CD14-positive monocyte (primary cell): ENCODE results near the gene RAB24. TPM values are rescaled to one million over a fixed set of nuclear protein-coding genes. Genes with fewer than 3 reads are reported as not detected.

Experiments used
- DNase-seq, 3 donors: peaks; one replicate each; pipeline ENCODE4 v3.0.0-alpha.2; 2011 to 2022
- H2AFZ ChIP-seq: 2 replicates; pipeline ENCODE4 v1.6.0; 2012; ENCODE audit warnings: mild to moderate bottlenecking, low read depth, low read length, inconsistent platforms; ENCODE audit not compliant: insufficient read depth, poor library complexity, severe bottlenecking
- H3K27ac ChIP-seq, 2 donors: 1 replicate in 1 of 2; 2 replicates in 1 of 2; pipeline ENCODE4 v1.5.1; 2012 to 2013; ENCODE audit warnings: low read length in 2 of 2, control low read depth in 1 of 2, inconsistent platforms in 1 of 2, low read depth in 1 of 2, mild to moderate bottlenecking in 1 of 2
- H3K27me3 ChIP-seq, 2 donors: one replicate each; pipeline versions ENCODE4 v1.6.0 to v1.6.1; 2011 to 2013; ENCODE audit warnings: low read length in 2 of 2; ENCODE audit not compliant: control insufficient read depth in 2 of 2, insufficient read depth in 2 of 2
- H3K36me3 ChIP-seq, 2 donors: replicated peaks in 1 of 2; 1 replicate in 1 of 2; 2 replicates in 1 of 2; pipeline versions ENCODE4 v1.5.1 to v1.6.1; 2012 to 2013; ENCODE audit warnings: low read length in 2 of 2, control low read depth in 1 of 2, inconsistent platforms in 1 of 2, mild to moderate bottlenecking in 1 of 2; ENCODE audit not compliant: insufficient read depth in 2 of 2, control insufficient read depth in 1 of 2
- H3K4me1 ChIP-seq, 2 donors: 1 replicate in 1 of 2; 2 replicates in 1 of 2; pipeline versions ENCODE4 v1.5.1 to v1.6.1; 2012 to 2013; ENCODE audit warnings: low read length in 2 of 2, control low read depth in 1 of 2, inconsistent platforms in 1 of 2, mild to moderate bottlenecking in 1 of 2, moderate library complexity in 1 of 2; ENCODE audit not compliant: insufficient read depth in 2 of 2, control insufficient read depth in 1 of 2
- H3K4me2 ChIP-seq: replicated peaks from 2 replicates; pipeline ENCODE3; 2012; ENCODE audit warnings: low read length, moderate library complexity, mild to moderate bottlenecking; ENCODE audit not compliant: poor library complexity, severe bottlenecking; ENCODE audit errors: extremely low read depth
- H3K4me3 ChIP-seq, 3 experiments: fragments of 200-600 bp in 1 of 3; sonication (generic) in 1 of 3; replicated peaks in 1 of 3; 1 replicate in 2 of 3; 2 replicates in 1 of 3; pipeline ENCODE4 v1.5.1; 2011 to 2013; ENCODE audit warnings: low read length in 3 of 3, mild to moderate bottlenecking in 3 of 3, control low read depth in 2 of 3, low read depth in 2 of 3, inconsistent platforms in 1 of 3, moderate library complexity in 1 of 3
- H3K79me2 ChIP-seq: 2 replicates; pipeline ENCODE4 v1.6.0; 2012; ENCODE audit warnings: mild to moderate bottlenecking, control low read depth, inconsistent platforms, low read length, moderate library complexity; ENCODE audit not compliant: insufficient read depth
- H3K9ac ChIP-seq: 2 replicates; pipeline ENCODE4 v1.6.0; 2017; ENCODE audit warnings: low read length, mild to moderate bottlenecking; ENCODE audit not compliant: insufficient read depth, poor library complexity, severe bottlenecking
- H3K9me3 ChIP-seq, 2 donors: replicated peaks in 1 of 2; 1 replicate in 1 of 2; 2 replicates in 1 of 2; pipeline versions ENCODE4 v1.5.1 to v1.6.1; 2012 to 2013; ENCODE audit warnings: low read length in 2 of 2, control low read depth in 1 of 2; ENCODE audit not compliant: control insufficient read depth in 1 of 2, insufficient read depth in 1 of 2
- H4K20me1 ChIP-seq: 2 replicates; pipeline ENCODE4 v1.6.0; 2012; ENCODE audit warnings: mild to moderate bottlenecking, low read length, control low read depth, moderate library complexity; ENCODE audit not compliant: insufficient read depth
- H3K27ac Mint-ChIP-seq, 7 donors: one replicate each; pipeline ENCODE4 v1.8.0; 2020; ENCODE audit warnings: mild to moderate bottlenecking in 7 of 7, mixed read lengths in 7 of 7, moderate library complexity in 6 of 7, inconsistent platforms in 2 of 7
- H3K27me3 Mint-ChIP-seq, 3 donors: one replicate each; pipeline ENCODE4 v1.8.0; 2021 to 2022; ENCODE audit warnings: low read depth in 3 of 3, mild to moderate bottlenecking in 3 of 3, mixed read lengths in 3 of 3, moderate library complexity in 3 of 3, inconsistent platforms in 1 of 3
- H3K36me3 Mint-ChIP-seq, 2 donors: one replicate each; pipeline ENCODE4 v1.8.0; 2020; ENCODE audit warnings: mixed read lengths in 2 of 2, inconsistent platforms in 1 of 2, mild to moderate bottlenecking in 1 of 2
- H3K4me1 Mint-ChIP-seq: one replicate; pipeline ENCODE4 v1.8.0; 2020; ENCODE audit warnings: mild to moderate bottlenecking, mixed read lengths
- H3K4me3 Mint-ChIP-seq, 2 donors: one replicate each; pipeline ENCODE4 v1.8.0; 2020; ENCODE audit warnings: mild to moderate bottlenecking in 2 of 2, mixed read lengths in 2 of 2, moderate library complexity in 1 of 2
- H3K9me3 Mint-ChIP-seq, 7 donors: one replicate each; pipeline ENCODE4 v1.8.0; 2020 to 2022; ENCODE audit warnings: mixed read lengths in 7 of 7, mild to moderate bottlenecking in 6 of 7, moderate library complexity in 6 of 7, inconsistent platforms in 2 of 7
- WGBS: methylation state at CpG from one replicate; pipeline ENCODE4 v1.1.5; 2013; ENCODE audit warnings: missing lambda C conversion rate; ENCODE audit not compliant: insufficient coverage; 5-methylcytosine and 5-hydroxymethylcytosine counted together
- intact Hi-C, 2 donors: fragments of 100-400 bp; cut with micrococcal nuclease; formaldehyde crosslinking; loops; one replicate each; pipeline versions ENCODE4 v1.15.0 to v1.15.1; 2023
- polyA plus RNA-seq, 3 donors: library from polyadenylated mRNA; depleted of rRNA in 1 of 3; unstranded in 2 of 3; stranded (reverse) in 1 of 3; fragments of 300-500 nt in 2 of 3; fragments of >200 nt in 1 of 3; fragmentation: Illumina TruSeq in 2 of 3; gene quantifications; 1 replicate in 2 of 3; 2 replicates in 1 of 3; pipeline ENCODE4 v1.2.3, GENCODE V29; 2012 to 2021
- TF ChIP-seq, protein P1 (sequence below): fragments of 200-600 bp; IDR thresholded peaks from one replicate; pipeline ENCODE4 v1.8.0; 2022; ENCODE audit warnings: antibody characterized with exemption, mild to moderate bottlenecking

RAB24 gene
- polyA plus RNA-seq, 3 donors, result 74.3 to 465 (median 94.4) TPM

DNA sequence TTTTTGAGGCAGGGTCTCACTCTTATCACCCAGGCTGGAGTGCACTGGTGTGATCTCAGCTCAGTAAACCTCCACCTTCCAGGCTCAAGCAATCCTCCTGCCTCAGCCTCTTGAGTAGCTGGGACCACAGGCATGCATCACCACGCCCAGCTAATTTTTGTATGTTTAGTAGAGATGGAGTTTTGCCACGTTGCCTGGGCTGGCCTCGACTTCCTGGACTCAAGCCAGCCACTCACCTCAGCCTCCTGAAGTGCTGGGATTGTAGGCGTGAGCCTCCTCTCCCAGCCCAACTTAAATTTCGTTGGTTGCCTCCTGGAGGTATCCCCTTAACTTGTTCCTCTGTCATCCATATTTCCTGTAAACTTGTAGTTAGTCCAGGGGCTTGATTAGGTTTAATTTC, 47.2 kb downstream of the RAB24 start:
- Histone ChIP-seq H3K4me3 (no peak overlapping the region), H3K4me2 (no peak overlapping the region), H3K9me3 (no peaks in the 10 kb centered on the region), H4K20me1 (peaks cover 48% of the 10 kb centered on the region), H3K36me3 (peaks cover 92 to 98% of the 10 kb centered on the region in 2 donors), H3K27ac (no peak overlapping the region), H3K9ac (no peak overlapping the region), H3K27me3 (no peaks in the 10 kb centered on the region), H3K4me1 (no peaks in the 10 kb centered on the region), H3K79me2 (no peaks in the 10 kb centered on the region), H2AFZ (no peak overlapping the region)
- Mint-ChIP-seq H3K27me3 (no peaks in the 10 kb centered on the region), H3K9me3 (no peaks in the 10 kb centered on the region), H3K4me3 (no peak overlapping the region), H3K36me3 (peaks cover 84 to 100% of the 10 kb centered on the region in 2 donors), H3K4me1 (no peaks in the 10 kb centered on the region), H3K27ac (peak overlapping the region in 1 of 7 donors; percentile 8)
- DNase-seq, result no peak
- intact Hi-C loops, result no loop called here
- TF ChIP-seq, protein P1, sequence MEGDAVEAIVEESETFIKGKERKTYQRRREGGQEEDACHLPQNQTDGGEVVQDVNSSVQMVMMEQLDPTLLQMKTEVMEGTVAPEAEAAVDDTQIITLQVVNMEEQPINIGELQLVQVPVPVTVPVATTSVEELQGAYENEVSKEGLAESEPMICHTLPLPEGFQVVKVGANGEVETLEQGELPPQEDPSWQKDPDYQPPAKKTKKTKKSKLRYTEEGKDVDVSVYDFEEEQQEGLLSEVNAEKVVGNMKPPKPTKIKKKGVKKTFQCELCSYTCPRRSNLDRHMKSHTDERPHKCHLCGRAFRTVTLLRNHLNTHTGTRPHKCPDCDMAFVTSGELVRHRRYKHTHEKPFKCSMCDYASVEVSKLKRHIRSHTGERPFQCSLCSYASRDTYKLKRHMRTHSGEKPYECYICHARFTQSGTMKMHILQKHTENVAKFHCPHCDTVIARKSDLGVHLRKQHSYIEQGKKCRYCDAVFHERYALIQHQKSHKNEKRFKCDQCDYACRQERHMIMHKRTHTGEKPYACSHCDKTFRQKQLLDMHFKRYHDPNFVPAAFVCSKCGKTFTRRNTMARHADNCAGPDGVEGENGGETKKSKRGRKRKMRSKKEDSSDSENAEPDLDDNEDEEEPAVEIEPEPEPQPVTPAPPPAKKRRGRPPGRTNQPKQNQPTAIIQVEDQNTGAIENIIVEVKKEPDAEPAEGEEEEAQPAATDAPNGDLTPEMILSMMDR, result no peak
- WGBS, result no CpG with 5 or more reads among the region's 5 CpGs

DNA sequence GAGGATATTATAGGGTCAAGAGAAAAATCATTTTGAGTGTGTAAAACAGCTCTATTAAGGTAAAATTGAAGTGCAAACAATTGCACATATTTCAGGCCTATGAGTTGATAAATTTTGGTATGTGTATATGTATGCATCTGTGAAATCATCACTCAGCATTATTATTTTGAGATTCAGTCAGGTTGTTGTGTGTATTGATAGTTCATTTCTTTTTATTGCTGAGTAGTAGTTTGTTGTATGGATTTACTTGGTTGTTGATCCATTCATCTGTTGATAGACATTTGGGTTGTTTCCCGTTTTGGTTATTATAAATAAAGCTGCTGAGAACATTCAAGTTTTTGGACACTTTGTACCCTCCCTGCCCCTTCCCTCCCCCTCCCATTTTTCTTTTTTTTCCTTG, 50.3 kb downstream of the RAB24 start:
- Mint-ChIP-seq H3K36me3 (peaks cover 73 to 94% of the 10 kb centered on the region in 2 donors), H3K9me3 (no peaks in the 10 kb centered on the region), H3K27me3 (no peaks in the 10 kb centered on the region), H3K27ac (peak overlapping the region in 1 of 7 donors; percentile 26), H3K4me3 (no peak overlapping the region), H3K4me1 (no peaks in the 10 kb centered on the region)
- Histone ChIP-seq H3K4me3 (no peak overlapping the region), H4K20me1 (peaks cover 57% of the 10 kb centered on the region), H3K9ac (no peak overlapping the region), H3K27me3 (no peaks in the 10 kb centered on the region), H3K36me3 (peaks cover 92 to 96% of the 10 kb centered on the region in 2 donors), H3K4me2 (no peak overlapping the region), H3K9me3 (no peaks in the 10 kb centered on the region), H3K4me1 (no peaks in the 10 kb centered on the region), H3K79me2 (no peaks in the 10 kb centered on the region), H2AFZ (no peak overlapping the region), H3K27ac (no peak overlapping the region)
- intact Hi-C loops, result no loop called here
- TF ChIP-seq, protein P1, result no peak
- no CpG with 5 or more reads among the region's 1 CpG for WGBS
- no peak for DNase-seq

Other genes starting within 250 kb of the RAB24 start
- gene FGFR4, start 216.8 kb downstream of the RAB24 start, polyA plus RNA-seq, result under 1 TPM in 1 of 3 donors, not detected in 2; 0.39 TPM
- gene NSD1, start 169.9 kb downstream of the RAB24 start, polyA plus RNA-seq, result 10 to 100 TPM; 12.6 to 31.9 (median 19.0) TPM
- gene PRELID1, start 80 bp upstream of the RAB24 start, polyA plus RNA-seq, result 100 to 1,000 TPM; 264 to 510 (median 490) TPM
- gene MXD3, start 8.2 kb upstream of the RAB24 start, polyA plus RNA-seq, result 10 to 100 TPM; 21.5 to 61.9 (median 25.5) TPM
- 100 to 1,000 TPM; 148 to 275 (median 259) TPM for gene LMAN2, start 47.9 kb upstream of the RAB24 start, polyA plus RNA-seq
- gene RGS14, start 54.2 kb upstream of the RAB24 start, polyA plus RNA-seq, result 100 to 1,000 TPM in 1 of 3 donors, 10 to 100 TPM in 2; 35.4 to 186 (median 43.5) TPM
- gene SLC34A1, start 80.7 kb upstream of the RAB24 start, polyA plus RNA-seq, result not detected
- gene PFN3, start 96.9 kb upstream of the RAB24 start, polyA plus RNA-seq, result not detected
- gene F12, start 105.8 kb upstream of the RAB24 start, polyA plus RNA-seq, result 1 to 10 TPM; 1.4 to 5.5 (median 1.5) TPM
- 100 to 1,000 TPM in 1 of 3 donors, 10 to 100 TPM in 2; 41.6 to 101 (median 63.4) TPM for gene GRK6, start 123.0 kb upstream of the RAB24 start, polyA plus RNA-seq
- gene PRR7, start 143.1 kb upstream of the RAB24 start, polyA plus RNA-seq, result 10 to 100 TPM in 1 of 3 donors, 1 to 10 TPM in 2; 1.8 to 17.4 (median 2.1) TPM
- gene DBN1, start 169.9 kb upstream of the RAB24 start, polyA plus RNA-seq, result 1 to 10 TPM in 1 of 3 donors, under 1 TPM in 2; 0.71 to 1.6 (median 0.73) TPM
- gene PDLIM7, start 193.9 kb upstream of the RAB24 start, polyA plus RNA-seq, result 100 to 1,000 TPM in 1 of 3 donors, 10 to 100 TPM in 2; 21.6 to 126 (median 27.2) TPM
- 100 to 1,000 TPM in 1 of 3 donors, 10 to 100 TPM in 2; 62.8 to 196 (median 98.3) TPM for gene DOK3, start 206.1 kb upstream of the RAB24 start, polyA plus RNA-seq
- 100 to 1,000 TPM in 1 of 3 donors, 10 to 100 TPM in 2; 44.9 to 178 (median 70.3) TPM for gene DDX41, start 213.2 kb upstream of the RAB24 start, polyA plus RNA-seq